RWPE2 (cell line): ENCODE measurements around the gene NAV3.

ENCODE experiments used
- ATAC-seq: fragments of 200-7000 bp; cut with Tn5 transposase; 3 replicates; pipeline ENCODE4 v1.9.1; 2021; ENCODE audit warnings: low read depth
- DNase-seq: peaks from one replicate; pipeline ENCODE4 v3.0.0-alpha.2; 2020; ENCODE audit warnings: low spot score
- H3K27ac ChIP-seq: fragments of 450-650 bp; 2 replicates; pipeline ENCODE4 v1.5.1; 2017; ENCODE audit warnings: mild to moderate bottlenecking; ENCODE audit not compliant: poor library complexity, severe bottlenecking
- H3K27me3 ChIP-seq: fragments of 250-450 bp; sonication (Bioruptor Pico); 2 replicates; pipeline ENCODE4 v1.5.1; 2021; ENCODE audit warnings: mild to moderate bottlenecking, moderate library complexity; ENCODE audit not compliant: insufficient read depth, poor library complexity, severe bottlenecking
- H3K36me3 ChIP-seq: fragments of 250-450 bp; sonication (Bioruptor Pico); 2 replicates; pipeline ENCODE4 v1.5.1; 2020; ENCODE audit warnings: low read depth, mild to moderate bottlenecking, moderate library complexity
- H3K4me1 ChIP-seq: fragments of 250-450 bp; sonication (Bioruptor Pico); 2 replicates; pipeline ENCODE4 v1.5.1; 2021; ENCODE audit warnings: mild to moderate bottlenecking, moderate library complexity; ENCODE audit not compliant: insufficient read depth, poor library complexity, severe bottlenecking
- H3K4me3 ChIP-seq: fragments of 250-450 bp; sonication (Bioruptor Pico); 2 replicates; pipeline ENCODE4 v1.5.1; 2021; ENCODE audit warnings: mild to moderate bottlenecking, moderate library complexity; ENCODE audit not compliant: severe bottlenecking
- H3K9me3 ChIP-seq: fragments of 250-450 bp; sonication (Bioruptor Pico); 2 replicates; pipeline ENCODE4 v1.5.1; 2021; ENCODE audit warnings: mild to moderate bottlenecking, moderate library complexity; ENCODE audit not compliant: severe bottlenecking
- TF ChIP-seq, protein P1 (sequence below): fragments of 450-650 bp; IDR thresholded peaks from one replicate; pipeline ENCODE4 v1.5.1; 2017; ENCODE audit warnings: mild to moderate bottlenecking, moderate library complexity; ENCODE audit not compliant: poor library complexity, severe bottlenecking

NAV3 gene

GRCh38 chr12:78149459-78149858 lies 318.8 kb downstream of the NAV3 start:
- no peaks in the 10 kb centered on the region for H3K36me3 ChIP-seq
- no peak overlapping the region for H3K4me3 ChIP-seq
- no peak; the same call in 2 of the 3 replicates for ATAC-seq
- no peak for DNase-seq
- no peaks in the 10 kb centered on the region for H3K4me1 ChIP-seq
- H3K27ac ChIP-seq: no peak overlapping the region
- H3K9me3 ChIP-seq: no peaks in the 10 kb centered on the region
- TF ChIP-seq, protein P1, sequence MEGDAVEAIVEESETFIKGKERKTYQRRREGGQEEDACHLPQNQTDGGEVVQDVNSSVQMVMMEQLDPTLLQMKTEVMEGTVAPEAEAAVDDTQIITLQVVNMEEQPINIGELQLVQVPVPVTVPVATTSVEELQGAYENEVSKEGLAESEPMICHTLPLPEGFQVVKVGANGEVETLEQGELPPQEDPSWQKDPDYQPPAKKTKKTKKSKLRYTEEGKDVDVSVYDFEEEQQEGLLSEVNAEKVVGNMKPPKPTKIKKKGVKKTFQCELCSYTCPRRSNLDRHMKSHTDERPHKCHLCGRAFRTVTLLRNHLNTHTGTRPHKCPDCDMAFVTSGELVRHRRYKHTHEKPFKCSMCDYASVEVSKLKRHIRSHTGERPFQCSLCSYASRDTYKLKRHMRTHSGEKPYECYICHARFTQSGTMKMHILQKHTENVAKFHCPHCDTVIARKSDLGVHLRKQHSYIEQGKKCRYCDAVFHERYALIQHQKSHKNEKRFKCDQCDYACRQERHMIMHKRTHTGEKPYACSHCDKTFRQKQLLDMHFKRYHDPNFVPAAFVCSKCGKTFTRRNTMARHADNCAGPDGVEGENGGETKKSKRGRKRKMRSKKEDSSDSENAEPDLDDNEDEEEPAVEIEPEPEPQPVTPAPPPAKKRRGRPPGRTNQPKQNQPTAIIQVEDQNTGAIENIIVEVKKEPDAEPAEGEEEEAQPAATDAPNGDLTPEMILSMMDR: no peak
- H3K27me3 ChIP-seq: no peaks in the 10 kb centered on the region

DNA sequence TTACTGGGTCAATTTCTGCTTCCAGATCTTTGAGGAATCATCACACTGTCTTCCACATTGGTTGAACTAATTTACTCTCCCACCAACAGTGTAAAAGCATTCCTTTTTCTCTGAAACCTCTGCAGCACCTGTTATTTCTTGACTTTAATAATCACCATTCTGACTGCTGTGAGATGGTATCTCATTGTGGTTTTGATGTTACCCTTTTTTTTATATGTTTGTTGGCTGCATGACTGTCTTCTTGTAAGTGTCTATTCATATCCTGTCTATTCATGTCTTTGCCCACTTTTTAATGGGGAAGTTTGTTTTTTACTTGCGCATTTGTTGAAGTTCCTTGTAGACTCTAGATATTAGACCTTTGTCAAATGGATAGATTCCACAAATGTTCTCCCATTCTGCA lies 324.9 kb downstream of the NAV3 start:
- no peaks in the 10 kb centered on the region for H3K27me3 ChIP-seq
- no peak overlapping the region for H3K27ac ChIP-seq
- TF ChIP-seq, protein P1: no peak
- no peak for DNase-seq
- no peak for ATAC-seq
- no peaks in the 10 kb centered on the region for H3K4me1 ChIP-seq
- H3K9me3 ChIP-seq: no peaks in the 10 kb centered on the region
- no peaks in the 10 kb centered on the region for H3K36me3 ChIP-seq
- no peak overlapping the region for H3K4me3 ChIP-seq

- no peak for DNase-seq
- Histone ChIP-seq H3K4me3 (no peak overlapping the region), H3K4me1 (no peaks in the 10 kb centered on the region), H3K27me3 (no peaks in the 10 kb centered on the region), H3K9me3 (no peaks in the 10 kb centered on the region), H3K27ac (no peak overlapping the region), H3K36me3 (no peaks in the 10 kb centered on the region)
- no peak for ATAC-seq
- TF ChIP-seq, protein P1: no peak
Measured at GRCh38 chr12:78156751-78157150, 326.1 kb downstream of the NAV3 start.

- no peak for ATAC-seq
- TF ChIP-seq, protein P1: no peak
Measured at GRCh38 chr12:78157199-78157598, 326.5 kb downstream of the NAV3 start.

DNA sequence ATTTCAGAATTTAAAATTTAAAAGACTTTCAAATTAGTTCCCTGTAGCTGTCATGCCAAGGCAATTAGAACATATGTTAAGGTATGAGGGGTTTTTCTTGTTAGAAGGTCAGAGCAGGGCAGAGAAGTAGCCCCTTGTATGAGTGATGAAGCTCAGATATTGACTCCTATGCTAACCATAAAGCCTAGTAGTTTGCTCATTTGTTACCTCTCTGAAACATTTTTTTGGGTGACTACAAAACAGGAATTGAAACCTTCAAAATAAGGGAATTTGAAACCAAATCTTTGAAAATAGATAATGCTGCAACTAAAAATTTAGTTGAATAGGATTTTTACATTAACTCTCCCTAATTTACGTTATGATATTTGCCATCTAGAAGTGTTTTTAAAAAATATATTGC lies 333.5 kb downstream of the NAV3 start:
- Histone ChIP-seq H3K27ac (no peak overlapping the region), H3K4me3 (no peak overlapping the region), H3K4me1 (no peaks in the 10 kb centered on the region), H3K9me3 (no peaks in the 10 kb centered on the region), H3K27me3 (no peaks in the 10 kb centered on the region), H3K36me3 (no peaks in the 10 kb centered on the region)
- ATAC-seq (no peak), DNase-seq (no peak)
- TF ChIP-seq, protein P1: no peak

More at GRCh38 chr12:78157199-78157598, 326.5 kb downstream of the NAV3 start:
- Histone ChIP-seq H3K27me3 (no peaks in the 10 kb centered on the region), H3K36me3 (no peaks in the 10 kb centered on the region), H3K4me3 (no peak overlapping the region), H3K4me1 (no peaks in the 10 kb centered on the region), H3K27ac (no peak overlapping the region), H3K9me3 (no peaks in the 10 kb centered on the region)
- DNase-seq: no peak
